ENCODE measurements around the gene DNA2.

DNA sequence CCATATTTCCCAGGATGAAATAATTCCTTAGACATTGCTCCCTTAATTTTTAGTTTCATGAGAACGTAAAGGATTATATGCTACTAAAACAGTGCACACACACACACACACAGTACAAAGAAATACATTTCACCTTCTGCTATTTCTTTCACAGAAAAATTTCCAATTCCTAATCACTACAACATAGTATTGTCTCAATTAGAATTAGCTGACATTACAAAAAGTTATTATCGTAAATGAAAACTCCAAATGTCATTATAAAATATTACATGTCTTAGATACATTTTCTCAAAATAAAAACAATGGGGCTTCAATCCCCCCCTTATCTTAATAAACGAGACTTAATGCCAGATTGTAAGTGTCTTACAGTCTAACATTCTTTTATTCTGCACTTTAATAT, 52.4 kb downstream of the DNA2 start:
- TF ChIP-seq, protein P1, sequence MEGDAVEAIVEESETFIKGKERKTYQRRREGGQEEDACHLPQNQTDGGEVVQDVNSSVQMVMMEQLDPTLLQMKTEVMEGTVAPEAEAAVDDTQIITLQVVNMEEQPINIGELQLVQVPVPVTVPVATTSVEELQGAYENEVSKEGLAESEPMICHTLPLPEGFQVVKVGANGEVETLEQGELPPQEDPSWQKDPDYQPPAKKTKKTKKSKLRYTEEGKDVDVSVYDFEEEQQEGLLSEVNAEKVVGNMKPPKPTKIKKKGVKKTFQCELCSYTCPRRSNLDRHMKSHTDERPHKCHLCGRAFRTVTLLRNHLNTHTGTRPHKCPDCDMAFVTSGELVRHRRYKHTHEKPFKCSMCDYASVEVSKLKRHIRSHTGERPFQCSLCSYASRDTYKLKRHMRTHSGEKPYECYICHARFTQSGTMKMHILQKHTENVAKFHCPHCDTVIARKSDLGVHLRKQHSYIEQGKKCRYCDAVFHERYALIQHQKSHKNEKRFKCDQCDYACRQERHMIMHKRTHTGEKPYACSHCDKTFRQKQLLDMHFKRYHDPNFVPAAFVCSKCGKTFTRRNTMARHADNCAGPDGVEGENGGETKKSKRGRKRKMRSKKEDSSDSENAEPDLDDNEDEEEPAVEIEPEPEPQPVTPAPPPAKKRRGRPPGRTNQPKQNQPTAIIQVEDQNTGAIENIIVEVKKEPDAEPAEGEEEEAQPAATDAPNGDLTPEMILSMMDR (IDR thresholded peaks at IDR 0.05) = no peak
- TF ChIP-seq EZH2 (IDR thresholded peaks at IDR 0.05) = no peak
